ENCODE measurements around the gene HEXB. TPM values are rescaled to one million over a fixed set of nuclear protein-coding genes. Genes with fewer than 3 reads are reported as not detected.

The HEXB gene

GRCh38 chr5:74767579-74767913 lies 82.5 kb downstream of the HEXB start:
- Histone ChIP-seq H3K27ac (replicated peaks; ENCODE audit: low read length) (peak overlapping the region; percentile 26), H2BK12ac (ENCODE audit: low read length) (no peak overlapping the region), H3K9me3 (replicated peaks in 1 of 2; ENCODE audit: control insufficient read depth in 2 of 2, insufficient read depth in 1 of 2, low read depth in 1 of 2, low read length in 2 of 2) (no peaks in the 10 kb centered on the region), H2AK5ac (ENCODE audit: low read depth, low read length) (no peak overlapping the region), H3K27me3 (ENCODE audit: control insufficient read depth in 3 of 3, insufficient read depth in 3 of 3, low read depth in 1 of 3, low read length in 3 of 3) (no peaks in the 10 kb centered on the region), H2BK5ac (ENCODE audit: low read length) (no peak overlapping the region), H3K23ac (ENCODE audit: low read depth, low read length, poor library complexity) (no peak overlapping the region), H3K4ac (ENCODE audit: low read length) (no peak overlapping the region), H3K79me1 (ENCODE audit: low read depth, low read length) (peaks cover 6% of the 10 kb centered on the region), H3K14ac (ENCODE audit: low read length) (no peak overlapping the region), H2BK120ac (ENCODE audit: low read depth, low read length) (no peak overlapping the region), H3K4me2 (ENCODE audit: insufficient read depth, low read length, poor library complexity, severe bottlenecking) (peak overlapping the region; percentile 59), H2AFZ (ENCODE audit: low read length) (peak overlapping the region; percentile 91), H3K9ac (ENCODE audit: low read depth, low read length, poor library complexity) (no peak overlapping the region), H3K18ac (ENCODE audit: low read length) (no peak overlapping the region), H4K91ac (ENCODE audit: low read depth, low read length, poor library complexity) (no peak overlapping the region), H3K4me1 (ENCODE audit: control insufficient read depth in 2 of 2, insufficient read depth in 1 of 2, low read depth in 1 of 2, low read length in 2 of 2) (peaks cover 8 to 14% of the 10 kb centered on the region in 2 donors), H4K8ac (ENCODE audit: low read depth, low read length) (no peak overlapping the region), H3K4me3 (ENCODE audit: low read length in 2 of 2) (peak overlapping the region; percentile 82 to 96), H2BK15ac (ENCODE audit: low read length) (no peak overlapping the region), H3K36me3 (replicated peaks in 1 of 2; ENCODE audit: control insufficient read depth in 2 of 2, insufficient read depth in 2 of 2, low read length in 2 of 2) (peaks cover 0 to 70% of the 10 kb centered on the region in 2 donors)
- WGBS, 2 donors (ENCODE audit: extremely low coverage in 2 of 2, insufficient read length in 2 of 2, insufficient replicate concordance in 1 of 2): no CpG with 5 or more reads among the region's 9 CpGs
- DNase-seq (ENCODE audit: low spot score): peak; percentile 17

Small RNA genes within 50 kb of the gene (small RNA-seq; reads per million reads assigned to genes)
- gene RNU6-658P (ENCODE audit: insufficient read depth): not detected
